ENCODE results near the gene RBM33. TPM values are rescaled to one million over a fixed set of nuclear protein-coding genes. Genes with fewer than 3 reads are reported as not detected.
A peak's percentile ranks its signal among the peaks of the same experiment; 100 is the strongest.

The RBM33 gene
- total RNA-seq, 2 experiments from 2014 or later: 67.6 to 81.1 TPM

DNA sequence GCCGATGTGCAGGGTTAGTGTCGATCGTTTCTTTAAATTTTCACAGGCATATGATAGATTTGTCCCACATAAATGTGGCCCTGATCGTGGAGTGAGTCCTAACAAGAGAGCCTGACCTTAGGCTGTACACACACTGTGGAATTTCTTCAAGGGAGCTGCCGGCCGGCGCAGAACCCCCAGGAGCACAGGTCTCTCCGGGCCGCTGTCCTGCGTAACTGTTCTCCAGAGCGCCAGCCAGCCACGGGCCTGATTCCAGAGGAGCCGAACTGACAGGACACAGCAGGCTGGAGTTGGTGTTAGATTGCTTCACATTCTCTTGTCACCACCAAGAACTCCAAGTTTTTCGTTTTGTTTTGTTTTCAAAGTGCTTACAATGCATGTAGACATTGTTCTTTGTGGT, 130.5 kb downstream of the RBM33 start:
- H3K4me3 Mint-ChIP-seq: no peak overlapping the region
- ChIA-PET CTCF (interaction anchor here (0.6 to 1.9 kb wide), 2 partner anchors 176 to 847 kb away, joined by 3 to 5 read pairs; no protein-coding TSS in a partner anchor), POLR2A (no interaction called here)
- no peaks in the 10 kb centered on the region for H3K4me1 Mint-ChIP-seq
- H3K9me3 Mint-ChIP-seq (ENCODE audit: low read depth): no peaks in the 10 kb centered on the region
- H3K36me3 Mint-ChIP-seq (ENCODE audit: low read depth): peaks cover 41% of the 10 kb centered on the region
- DNase-seq (no peak), ATAC-seq (no peak)
- intact Hi-C loops (cut with DNase I, micrococcal nuclease): no loop called here
- H3K27ac Mint-ChIP-seq: no peak overlapping the region
- H3K27me3 Mint-ChIP-seq: no peaks in the 10 kb centered on the region

DNA sequence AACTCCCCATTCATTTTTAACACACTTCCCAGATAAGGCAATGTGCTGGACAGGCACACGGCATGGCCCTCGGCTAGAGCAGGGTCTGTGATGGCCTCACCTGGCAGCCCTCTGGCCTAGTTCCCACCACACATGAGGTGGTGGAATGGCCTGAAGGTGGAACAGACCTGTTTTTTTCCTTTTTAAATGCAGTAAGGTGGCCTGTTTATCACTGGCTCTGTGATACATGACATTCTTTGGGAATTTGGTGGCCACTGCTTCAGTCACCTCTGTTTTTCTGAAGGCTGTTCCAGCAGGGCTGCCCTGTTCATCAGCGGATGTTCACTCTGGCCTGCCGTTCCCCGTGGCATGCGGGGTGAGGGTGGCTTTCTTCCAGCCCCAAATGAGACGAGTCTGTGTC, 131.2 kb downstream of the RBM33 start:
- no peaks in the 10 kb centered on the region for H3K9me3 Mint-ChIP-seq (ENCODE audit: low read depth)
- POLR2A ChIA-PET: no interaction called here
- no peak overlapping the region for H3K4me3 Mint-ChIP-seq
- H3K27ac Mint-ChIP-seq: no peak overlapping the region
- intact Hi-C loops (cut with DNase I, micrococcal nuclease): no loop called here
- no peaks in the 10 kb centered on the region for H3K27me3 Mint-ChIP-seq
- H3K36me3 Mint-ChIP-seq (ENCODE audit: low read depth): peaks cover 42% of the 10 kb centered on the region
- ATAC-seq: no peak
- no peak for DNase-seq
- CTCF ChIA-PET: interaction anchor here (1.6 to 1.9 kb wide), 2 partner anchors 8 to 176 kb away, joined by 5 to 9 read pairs; no protein-coding TSS in a partner anchor
- H3K4me1 Mint-ChIP-seq: no peaks in the 10 kb centered on the region

DNA sequence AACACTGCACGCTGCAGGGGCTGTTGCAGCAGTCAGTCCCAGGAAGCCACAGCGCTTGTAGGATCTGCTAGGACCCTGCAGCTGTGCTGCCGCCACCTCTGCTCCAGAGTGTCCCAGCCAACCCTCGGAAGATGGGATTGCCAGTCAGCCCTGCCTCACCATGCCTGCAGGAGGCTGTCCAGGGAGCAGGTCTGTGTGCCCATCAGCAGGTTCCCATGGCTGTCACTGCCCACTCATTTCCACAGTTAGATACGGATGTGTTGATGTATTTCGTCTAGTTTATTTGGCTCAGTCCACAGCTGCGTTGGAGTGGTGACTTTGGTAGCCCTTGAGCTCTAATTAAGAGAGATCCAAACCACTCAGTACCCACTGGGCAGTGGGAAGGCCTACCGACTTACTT, 132.1 kb downstream of the RBM33 start:
- ATAC-seq (no peak), DNase-seq (no peak)
- Mint-ChIP-seq H3K9me3 (ENCODE audit: low read depth) (no peaks in the 10 kb centered on the region), H3K36me3 (ENCODE audit: low read depth) (peaks cover 46% of the 10 kb centered on the region), H3K27ac (no peak overlapping the region), H3K27me3 (no peaks in the 10 kb centered on the region), H3K4me3 (no peak overlapping the region), H3K4me1 (no peaks in the 10 kb centered on the region)
- intact Hi-C loops (cut with DNase I, micrococcal nuclease): no loop called here
- ChIA-PET POLR2A (no interaction called here), CTCF (interaction anchor here (0.5 to 1.6 kb wide), 4 partner anchors 9 to 862 kb away, joined by 3 to 9 read pairs (median 3); no protein-coding TSS in a partner anchor)

DNA sequence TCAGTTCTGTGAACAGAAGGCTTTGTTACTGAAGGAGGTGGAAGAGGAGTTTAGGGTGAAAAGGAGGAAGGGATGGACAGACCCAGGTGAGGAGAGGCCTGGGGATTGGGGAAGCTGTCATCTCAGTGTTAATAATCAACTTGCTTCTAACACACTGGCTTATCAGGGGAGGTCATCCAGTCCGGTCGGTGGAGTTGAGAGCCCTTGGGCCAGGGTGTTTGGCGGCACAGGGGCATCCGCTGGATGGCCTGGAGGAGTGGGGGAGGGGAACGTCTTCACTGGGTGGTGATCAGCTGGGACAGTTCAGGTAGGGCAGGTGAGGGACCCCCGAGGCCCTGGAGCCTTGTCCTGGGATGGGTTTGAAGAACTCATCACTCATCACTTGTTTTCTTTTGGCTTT, 133.9 kb downstream of the RBM33 start:
- H3K4me3 Mint-ChIP-seq: no peak overlapping the region
- H3K9me3 Mint-ChIP-seq (ENCODE audit: low read depth): no peaks in the 10 kb centered on the region
- intact Hi-C loops (cut with DNase I, micrococcal nuclease): no loop called here
- H3K27ac Mint-ChIP-seq: no peak overlapping the region
- ChIA-PET CTCF (interaction anchor here (1.8 to 2.0 kb wide), 2 partner anchors 179 to 181 kb away, joined by 4 to 10 read pairs; no protein-coding TSS in a partner anchor), POLR2A (no interaction called here)
- no peaks in the 10 kb centered on the region for H3K4me1 Mint-ChIP-seq
- DNase-seq: no peak
- peaks cover 56% of the 10 kb centered on the region for H3K36me3 Mint-ChIP-seq (ENCODE audit: low read depth)
- H3K27me3 Mint-ChIP-seq: no peaks in the 10 kb centered on the region
- ATAC-seq: no peak

DNA sequence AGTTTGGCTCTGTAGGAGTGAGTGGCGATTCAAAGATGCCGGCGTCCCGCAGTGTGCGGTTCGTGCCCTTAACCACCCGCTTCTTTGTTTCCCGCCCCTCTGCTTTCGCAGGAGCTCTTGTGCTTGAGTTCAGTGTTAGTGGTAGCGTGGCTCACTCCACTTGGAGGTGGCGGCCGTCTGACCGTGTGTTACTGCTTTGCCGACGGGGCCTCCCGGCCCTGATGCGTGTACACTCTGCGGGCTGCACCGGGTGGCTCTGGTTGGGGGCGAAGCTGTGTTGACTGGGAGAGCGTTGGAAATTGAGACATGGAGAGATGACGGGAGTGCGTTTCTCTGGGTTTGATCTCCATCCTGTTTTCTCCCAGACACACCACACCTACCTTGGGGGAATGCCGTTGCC, 136.4 kb downstream of the RBM33 start:
- DNase-seq: no peak
- ChIA-PET POLR2A (no interaction called here), CTCF (interaction anchor here (0.7 to 1.4 kb wide), 3 partner anchors 13 to 1273 kb away, joined by 3 read pairs; no protein-coding TSS in a partner anchor)
- H3K4me3 Mint-ChIP-seq: no peak overlapping the region
- ATAC-seq: no peak
- H3K36me3 Mint-ChIP-seq (ENCODE audit: low read depth): peaks cover 40% of the 10 kb centered on the region
- no peaks in the 10 kb centered on the region for H3K9me3 Mint-ChIP-seq (ENCODE audit: low read depth)
- H3K27ac Mint-ChIP-seq: no peak overlapping the region
- H3K27me3 Mint-ChIP-seq: no peaks in the 10 kb centered on the region
- intact Hi-C loops (cut with DNase I, micrococcal nuclease): no loop called here
- H3K4me1 Mint-ChIP-seq: no peaks in the 10 kb centered on the region

DNA sequence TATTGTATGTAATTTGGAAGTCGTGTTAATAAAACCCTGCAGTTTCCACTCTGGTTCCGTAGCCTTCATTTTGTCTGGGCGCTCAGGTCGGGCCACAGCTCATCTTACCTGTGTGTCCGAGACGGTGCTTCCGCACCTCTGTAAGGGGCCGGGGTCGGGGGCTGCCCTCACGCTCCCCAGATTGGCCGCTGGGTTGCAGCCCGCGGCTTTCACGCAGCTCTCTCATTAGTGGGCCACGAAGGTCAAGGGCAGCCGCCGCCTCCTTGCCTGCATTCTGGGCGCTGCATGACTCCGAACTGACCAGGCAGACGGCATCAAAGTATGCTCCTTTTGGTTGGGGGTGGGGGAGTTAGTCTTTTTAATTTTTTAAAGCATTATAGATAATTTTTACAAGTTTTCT, 137.0 kb downstream of the RBM33 start:
- ATAC-seq (no peak), DNase-seq (no peak)
- Mint-ChIP-seq H3K9me3 (ENCODE audit: low read depth) (no peaks in the 10 kb centered on the region), H3K27me3 (peaks cover 3% of the 10 kb centered on the region), H3K36me3 (ENCODE audit: low read depth) (peaks cover 36% of the 10 kb centered on the region), H3K4me3 (no peak overlapping the region), H3K4me1 (peaks cover 3% of the 10 kb centered on the region), H3K27ac (no peak overlapping the region)
- POLR2A ChIA-PET: no interaction called here
- intact Hi-C loops (cut with DNase I, micrococcal nuclease): no loop called here
- CTCF ChIA-PET: interaction anchor here (0.5 kb wide), 1 partner anchor 353 kb away, joined by 3 read pairs; no protein-coding TSS in a partner anchor

DNA sequence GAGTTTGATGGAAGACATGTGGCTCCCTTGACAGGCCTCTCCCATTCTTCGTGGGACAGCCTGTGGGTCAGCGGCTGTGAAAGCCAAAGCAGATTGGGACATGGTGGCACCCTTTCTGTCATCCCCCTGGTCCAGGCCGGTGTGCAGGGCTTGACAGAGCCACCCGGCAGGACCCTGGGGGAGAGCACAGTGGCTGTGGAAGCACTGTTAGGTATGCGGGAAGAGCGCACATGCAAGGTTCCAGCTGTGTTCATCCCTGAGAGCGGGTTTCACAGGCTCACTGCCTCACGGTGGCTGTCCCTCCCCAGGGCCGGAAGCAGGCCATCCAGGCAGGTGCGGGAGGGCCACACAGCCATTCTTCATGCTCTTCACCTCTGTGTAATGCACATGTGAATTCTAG, 138.0 kb downstream of the RBM33 start:
- H3K9me3 Mint-ChIP-seq (ENCODE audit: low read depth): no peaks in the 10 kb centered on the region
- no peak overlapping the region for H3K4me3 Mint-ChIP-seq
- peaks cover 3% of the 10 kb centered on the region for H3K4me1 Mint-ChIP-seq
- ATAC-seq (no peak), DNase-seq (no peak)
- H3K36me3 Mint-ChIP-seq (ENCODE audit: low read depth): peaks cover 34% of the 10 kb centered on the region
- intact Hi-C loops (cut with DNase I, micrococcal nuclease): no loop called here
- H3K27me3 Mint-ChIP-seq: peaks cover 3% of the 10 kb centered on the region
- H3K27ac Mint-ChIP-seq: no peak overlapping the region
- CTCF ChIA-PET: interaction anchor here (0.7 kb wide), 1 partner anchor 19 kb away, joined by 3 read pairs; no protein-coding TSS in a partner anchor
- POLR2A ChIA-PET: no interaction called here

DNA sequence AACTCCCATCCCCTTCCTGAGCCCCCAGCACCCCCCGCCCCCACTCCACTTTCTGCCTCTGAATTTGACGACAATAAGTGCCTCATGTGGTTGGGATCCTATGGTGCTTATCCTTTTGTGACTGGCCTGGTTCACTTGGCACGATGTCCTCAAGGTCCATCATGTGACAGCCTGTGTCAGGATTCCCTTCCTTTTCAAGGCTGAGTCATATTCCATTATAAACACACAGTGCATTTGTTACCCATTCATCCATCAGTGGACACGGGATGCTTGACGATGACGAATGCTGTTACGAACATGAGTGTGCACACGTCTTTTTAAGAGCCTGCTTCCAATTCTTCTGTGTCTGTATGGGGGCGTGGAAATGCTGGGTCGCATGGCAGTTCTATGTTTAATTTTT, 141.1 kb downstream of the RBM33 start:
- ATAC-seq: no peak
- Mint-ChIP-seq H3K27ac (no peak overlapping the region), H3K27me3 (peaks cover 7% of the 10 kb centered on the region), H3K9me3 (ENCODE audit: low read depth) (no peaks in the 10 kb centered on the region), H3K36me3 (ENCODE audit: low read depth) (peaks cover 24% of the 10 kb centered on the region), H3K4me3 (no peak overlapping the region), H3K4me1 (peaks cover 3% of the 10 kb centered on the region)
- POLR2A ChIA-PET: no interaction called here
- intact Hi-C loops (cut with DNase I, micrococcal nuclease): no loop called here
- CTCF ChIA-PET: interaction anchor here (0.6 kb wide), 1 partner anchor 10 kb away, joined by 3 read pairs; no protein-coding TSS in a partner anchor
- DNase-seq: no peak

DNA sequence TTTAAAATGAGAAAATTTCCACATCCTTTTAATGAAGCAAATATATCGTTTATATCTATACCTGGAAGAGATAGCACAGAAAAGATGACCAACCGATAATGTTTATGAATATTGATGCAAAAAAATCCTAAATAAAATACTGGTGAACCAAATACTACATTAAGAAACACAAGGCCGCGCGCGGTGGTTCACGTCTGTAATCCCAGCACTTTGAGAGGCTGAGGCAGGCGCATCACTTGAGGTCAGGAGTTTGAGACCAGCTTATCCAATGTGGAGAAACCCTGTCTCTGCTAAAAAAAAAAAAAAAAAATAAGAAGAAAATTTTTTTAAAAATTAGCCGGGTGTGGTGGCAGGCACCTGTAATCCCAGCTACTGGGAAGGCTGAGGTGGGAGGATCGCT, 142.0 kb downstream of the RBM33 start:
- Mint-ChIP-seq H3K27me3 (peaks cover 7% of the 10 kb centered on the region), H3K4me1 (peaks cover 3% of the 10 kb centered on the region), H3K27ac (no peak overlapping the region), H3K9me3 (ENCODE audit: low read depth) (no peaks in the 10 kb centered on the region), H3K36me3 (ENCODE audit: low read depth) (peaks cover 14% of the 10 kb centered on the region), H3K4me3 (no peak overlapping the region)
- CTCF ChIA-PET: no interaction called here
- ATAC-seq (no peak), DNase-seq (no peak)
- POLR2A ChIA-PET: interaction anchor here (0.6 kb wide), 1 partner anchor 60 kb away, joined by 3 read pairs; no protein-coding TSS in a partner anchor
- intact Hi-C loops (cut with DNase I, micrococcal nuclease): no loop called here

DNA sequence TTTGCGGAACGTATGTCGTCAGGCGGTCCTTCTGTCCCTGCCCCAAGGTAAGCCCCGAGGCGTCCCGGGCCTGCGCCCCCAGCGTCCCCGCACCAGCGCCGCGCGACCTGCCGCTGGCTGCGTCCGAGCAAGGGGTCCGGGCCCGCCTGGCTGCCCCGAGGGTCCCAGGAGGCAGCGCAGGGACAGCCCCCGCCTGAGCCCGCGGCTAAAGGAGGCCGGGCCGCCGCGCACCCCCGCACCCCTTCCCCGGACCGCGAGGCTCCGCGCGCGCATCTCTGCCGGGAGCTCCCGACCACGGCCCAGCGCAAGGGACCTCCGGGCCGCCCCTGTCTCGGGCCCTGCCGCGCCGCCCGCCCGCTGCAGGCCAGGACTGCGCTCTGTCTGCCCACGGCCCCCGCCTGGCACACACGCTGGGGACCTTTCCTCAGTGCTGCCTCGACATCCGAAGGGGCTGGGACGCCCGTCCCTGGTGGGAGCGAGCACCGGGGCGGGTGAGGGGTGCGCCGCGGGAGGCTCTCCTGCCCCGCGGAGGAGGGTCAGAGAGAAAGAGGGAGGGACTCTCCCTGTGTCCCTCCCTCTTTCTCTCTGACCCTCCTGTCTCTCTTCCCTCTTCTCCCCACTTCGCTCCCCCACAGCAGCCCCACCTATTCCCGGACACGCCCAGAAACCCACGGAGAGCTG, 142.8 kb downstream of the RBM33 start:
- ATAC-seq: peak; percentile 9
- intact Hi-C loops (cut with DNase I, micrococcal nuclease): no loop called here
- H3K27ac Mint-ChIP-seq: no peak overlapping the region
- ChIA-PET CTCF (no interaction called here), POLR2A (interaction anchor here (0.6 kb wide), 1 partner anchor 60 kb away, joined by 3 read pairs; no protein-coding TSS in a partner anchor)
- no peaks in the 10 kb centered on the region for H3K9me3 Mint-ChIP-seq (ENCODE audit: low read depth)
- H3K36me3 Mint-ChIP-seq (ENCODE audit: low read depth): peaks cover 8% of the 10 kb centered on the region
- peaks cover 7% of the 10 kb centered on the region for H3K27me3 Mint-ChIP-seq
- peaks cover 3% of the 10 kb centered on the region for H3K4me1 Mint-ChIP-seq
- no peak overlapping the region for H3K4me3 Mint-ChIP-seq
- no peak for DNase-seq

DNA sequence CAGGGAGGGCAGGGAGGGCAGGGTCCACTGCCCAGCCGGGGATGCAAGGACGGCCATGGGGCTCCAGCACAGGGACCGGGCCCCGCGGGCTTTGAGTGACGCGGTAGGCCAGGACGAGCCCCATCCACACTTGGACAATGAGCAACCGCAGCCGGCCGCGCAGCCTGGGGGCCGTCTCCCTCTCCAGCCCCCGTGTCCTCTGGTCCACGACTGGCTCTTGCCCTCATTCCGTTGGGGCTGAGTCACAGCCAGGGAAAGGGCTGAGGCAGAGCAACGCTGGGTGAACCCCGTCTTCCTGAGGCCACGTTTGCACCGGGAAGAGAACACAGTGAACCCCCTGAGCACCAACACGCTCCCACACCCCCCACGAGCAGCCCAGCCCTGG, 144.1 kb downstream of the RBM33 start:
- CTCF ChIA-PET: no interaction called here
- H3K36me3 Mint-ChIP-seq (ENCODE audit: low read depth): peaks cover 2% of the 10 kb centered on the region
- POLR2A ChIA-PET: no interaction called here
- DNase-seq (no peak), ATAC-seq (no peak)
- H3K27ac Mint-ChIP-seq: no peak overlapping the region
- intact Hi-C loops (cut with DNase I, micrococcal nuclease): no loop called here
- peaks cover 3% of the 10 kb centered on the region for H3K4me1 Mint-ChIP-seq
- peaks cover 7% of the 10 kb centered on the region for H3K27me3 Mint-ChIP-seq
- H3K9me3 Mint-ChIP-seq (ENCODE audit: low read depth): no peaks in the 10 kb centered on the region
- no peak overlapping the region for H3K4me3 Mint-ChIP-seq

DNA sequence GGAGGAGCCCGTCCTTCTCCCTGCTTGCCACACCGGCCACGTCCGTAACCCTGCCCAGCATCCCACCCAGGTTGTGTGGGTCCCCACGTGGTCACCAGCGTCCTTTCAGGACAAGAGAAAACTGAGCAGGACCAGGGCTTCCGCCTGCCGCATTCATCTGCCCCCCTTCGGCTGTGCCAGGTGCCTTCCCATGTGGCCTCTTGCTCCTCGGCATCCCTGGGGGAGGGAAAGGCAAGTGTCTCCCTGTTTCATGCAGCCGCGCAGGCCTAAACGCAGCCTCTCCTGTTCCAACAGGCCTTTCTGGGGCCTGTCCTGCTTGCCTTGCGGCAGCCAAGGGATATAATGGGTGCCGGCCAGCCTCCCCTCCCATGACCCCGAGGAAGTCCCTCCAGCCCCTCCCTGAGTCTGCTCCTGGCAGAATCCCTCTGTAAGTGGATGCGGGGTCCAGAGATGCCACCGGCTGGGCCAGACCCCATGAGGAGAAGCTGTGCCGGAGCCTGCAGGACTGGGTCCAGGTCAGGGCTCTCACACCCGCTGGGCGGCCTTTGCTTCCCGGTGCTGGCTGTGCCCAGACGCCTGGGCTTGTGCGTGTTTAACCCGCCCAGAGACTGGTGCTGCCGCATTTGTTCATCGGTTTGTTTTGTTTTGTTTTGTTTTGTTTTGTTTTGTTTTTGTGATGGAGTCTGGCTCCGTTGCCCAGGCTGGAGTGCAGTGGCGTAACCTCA, 144.7 kb downstream of the RBM33 start:
- ATAC-seq (no peak), DNase-seq (no peak)
- no peaks in the 10 kb centered on the region for H3K9me3 Mint-ChIP-seq (ENCODE audit: low read depth)
- intact Hi-C loops (cut with DNase I, micrococcal nuclease): no loop called here
- H3K36me3 Mint-ChIP-seq (ENCODE audit: low read depth): peaks cover 2% of the 10 kb centered on the region
- peaks cover 7% of the 10 kb centered on the region for H3K27me3 Mint-ChIP-seq
- ChIA-PET CTCF (interaction anchor here (1.5 kb wide), 1 partner anchor 10 kb away, joined by 6 read pairs; no protein-coding TSS in a partner anchor), POLR2A (interaction anchor here (0.6 kb wide), 1 partner anchor 269 kb away, joined by 7 read pairs; no protein-coding TSS in a partner anchor)
- peaks cover 3% of the 10 kb centered on the region for H3K4me1 Mint-ChIP-seq
- no peak overlapping the region for H3K27ac Mint-ChIP-seq
- no peak overlapping the region for H3K4me3 Mint-ChIP-seq
